Sigmoid colon (tissue), 4 donors: ENCODE results near the gene ITGA5.

Experiments
- CTCF ChIP-seq, 4 experiments: fragments of 450-650 bp in 3 of 4; fragments of 200-600 bp in 1 of 4; IDR thresholded peaks; one replicate each; pipeline ENCODE4 v1.5.1; 2016 to 2019; ENCODE audit warnings: antibody characterized with exemption in 4 of 4, mild to moderate bottlenecking in 3 of 4, moderate library complexity in 2 of 4
- EP300 ChIP-seq, 4 donors: sonication (generic); formaldehyde crosslinking; IDR thresholded peaks; one replicate each; pipeline ENCODE4 v1.6.1; 2017; ENCODE audit warnings: antibody characterized with exemption in 4 of 4
- POLR2AphosphoS5 ChIP-seq, 4 donors: sonication (generic); formaldehyde crosslinking; IDR thresholded peaks; one replicate each; pipeline ENCODE4 v1.6.1; 2017; ENCODE audit warnings: antibody characterized with exemption in 4 of 4

- TF ChIP-seq CTCF (IDR thresholded peaks at IDR 0.05) (no peak), POLR2AphosphoS5 (IDR thresholded peaks at IDR 0.05) (no peak), EP300 (IDR thresholded peaks at IDR 0.05) (no peak)
These were observed 23.9 kb upstream of the ITGA5 start for GRCh38 chr12:54442961-54443360.
